ENCODE results near the gene CRACDL. TPM values are rescaled to one million over a fixed set of nuclear protein-coding genes. Genes with fewer than 3 reads are reported as not detected.

The CRACDL gene
- total RNA-seq, 1 donor: not detected

DNA sequence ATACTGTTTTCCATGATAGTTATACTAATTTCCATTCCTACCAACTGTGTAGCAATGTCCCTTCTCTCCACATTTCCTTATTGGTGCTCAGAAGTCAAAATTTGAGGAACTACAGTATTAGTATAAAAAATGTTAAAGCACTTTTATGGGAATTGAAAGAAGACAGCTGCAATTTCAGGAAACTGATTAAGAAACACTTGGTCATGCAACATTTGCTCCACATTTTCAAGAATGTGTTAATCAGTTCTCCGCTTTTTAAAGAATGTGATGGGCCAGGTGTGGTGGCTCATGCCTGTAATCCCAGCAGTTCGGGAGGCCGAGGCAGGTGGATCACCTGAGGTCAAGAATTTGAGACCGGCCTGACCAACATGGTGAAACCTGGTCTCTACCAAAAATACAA is 171.5 kb downstream of the CRACDL start:
- no peaks in the 10 kb centered on the region for H3K79me2 ChIP-seq (ENCODE audit: insufficient read depth, low read length)
- H3K4me1 ChIP-seq (ENCODE audit: insufficient read depth, low read length): peaks cover 11% of the 10 kb centered on the region
- no peaks in the 10 kb centered on the region for H4K20me1 ChIP-seq (ENCODE audit: insufficient read depth, low read length)

GRCh38 chr2:98763209-98763951 is 172.6 kb downstream of the CRACDL start:
- H2AFZ ChIP-seq (ENCODE audit: low read length): no peak overlapping the region
- H3K9me3 ChIP-seq (ENCODE audit: low read depth, low read length): no peaks in the 10 kb centered on the region
- H4K20me1 ChIP-seq (ENCODE audit: insufficient read depth, low read length): no peaks in the 10 kb centered on the region
- H3K4me2 ChIP-seq (ENCODE audit: insufficient read depth, low read length): no peak overlapping the region
- no peak for TF ChIP-seq CTCF (IDR thresholded peaks at IDR 0.05; ENCODE audit: extremely low read depth, low read depth, low read length)
- H3K79me2 ChIP-seq (ENCODE audit: insufficient read depth, low read length): no peaks in the 10 kb centered on the region
- no peak overlapping the region for H3K4me3 ChIP-seq (ENCODE audit: insufficient read depth, low read length)
- DNase-seq (ENCODE audit: insufficient read length, low spot score, missing footprints): no peak
- H3K4me1 ChIP-seq (ENCODE audit: insufficient read depth, low read length): peaks cover 5% of the 10 kb centered on the region
- H3K27ac ChIP-seq (ENCODE audit: low read depth, low read length): no peak overlapping the region
- no peaks in the 10 kb centered on the region for H3K36me3 ChIP-seq (ENCODE audit: insufficient read depth, low read length)
- H3K27me3 ChIP-seq (ENCODE audit: insufficient read depth, low read length): peaks cover 8% of the 10 kb centered on the region

More for the DNA sequence above, 171.5 kb downstream of the CRACDL start:
- Histone ChIP-seq H3K9me3 (ENCODE audit: low read depth, low read length) (no peaks in the 10 kb centered on the region), H3K27ac (ENCODE audit: low read depth, low read length) (no peak overlapping the region), H3K4me2 (ENCODE audit: insufficient read depth, low read length) (no peak overlapping the region), H2AFZ (ENCODE audit: low read length) (no peak overlapping the region), H3K36me3 (ENCODE audit: insufficient read depth, low read length) (no peaks in the 10 kb centered on the region), H3K27me3 (ENCODE audit: insufficient read depth, low read length) (peaks cover 8% of the 10 kb centered on the region), H3K4me3 (ENCODE audit: insufficient read depth, low read length) (no peak overlapping the region)
- DNase-seq (ENCODE audit: insufficient read length, low spot score, missing footprints): no peak
- TF ChIP-seq CTCF (IDR thresholded peaks at IDR 0.05; ENCODE audit: extremely low read depth, low read depth, low read length): no peak

GRCh38 chr2:98761909-98762308 is 174.1 kb downstream of the CRACDL start:
- Histone ChIP-seq H3K27ac (ENCODE audit: low read depth, low read length) (no peak overlapping the region), H2AFZ (ENCODE audit: low read length) (no peak overlapping the region), H3K4me3 (ENCODE audit: insufficient read depth, low read length) (no peak overlapping the region), H3K4me1 (ENCODE audit: insufficient read depth, low read length) (peaks cover 11% of the 10 kb centered on the region), H4K20me1 (ENCODE audit: insufficient read depth, low read length) (no peaks in the 10 kb centered on the region), H3K79me2 (ENCODE audit: insufficient read depth, low read length) (no peaks in the 10 kb centered on the region), H3K27me3 (ENCODE audit: insufficient read depth, low read length) (peaks cover 8% of the 10 kb centered on the region), H3K9me3 (ENCODE audit: low read depth, low read length) (no peaks in the 10 kb centered on the region), H3K36me3 (ENCODE audit: insufficient read depth, low read length) (no peaks in the 10 kb centered on the region), H3K4me2 (ENCODE audit: insufficient read depth, low read length) (no peak overlapping the region)
- DNase-seq (ENCODE audit: insufficient read length, low spot score, missing footprints): no peak
- no peak for TF ChIP-seq CTCF (IDR thresholded peaks at IDR 0.05; ENCODE audit: extremely low read depth, low read depth, low read length)

DNA sequence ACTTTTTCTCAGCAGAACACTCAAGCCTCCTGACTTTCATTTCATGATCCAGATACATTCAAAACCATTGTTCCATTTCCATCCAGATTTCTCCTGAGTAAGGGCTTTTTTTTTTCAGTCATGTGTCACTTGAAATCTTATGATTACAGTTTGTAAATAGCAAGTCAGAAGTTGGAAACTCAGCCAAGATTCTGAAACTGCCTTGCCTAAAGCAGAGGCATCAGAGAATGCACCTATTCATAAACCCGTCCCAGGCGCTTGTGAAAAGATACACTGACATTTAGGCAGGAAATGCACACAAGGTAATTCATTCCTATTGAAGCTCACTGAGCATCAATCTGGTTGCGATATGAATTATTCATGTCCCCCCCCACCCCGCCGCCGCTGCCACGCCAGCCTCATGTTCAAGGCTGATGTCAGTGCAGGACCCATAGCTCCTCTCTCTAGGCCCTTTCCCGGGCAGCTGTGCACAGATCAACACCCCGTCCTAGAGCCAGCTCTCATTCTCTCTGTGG is 174.7 kb downstream of the CRACDL start:
- H3K36me3 ChIP-seq (ENCODE audit: insufficient read depth, low read length): no peaks in the 10 kb centered on the region
- no peaks in the 10 kb centered on the region for H3K79me2 ChIP-seq (ENCODE audit: insufficient read depth, low read length)
- no peaks in the 10 kb centered on the region for H4K20me1 ChIP-seq (ENCODE audit: insufficient read depth, low read length)
- peaks cover 11% of the 10 kb centered on the region for H3K4me1 ChIP-seq (ENCODE audit: insufficient read depth, low read length)
- no peak overlapping the region for H3K4me2 ChIP-seq (ENCODE audit: insufficient read depth, low read length)
- H2AFZ ChIP-seq (ENCODE audit: low read length): no peak overlapping the region
- DNase-seq (ENCODE audit: insufficient read length, low spot score, missing footprints): no peak
- H3K27me3 ChIP-seq (ENCODE audit: insufficient read depth, low read length): peaks cover 8% of the 10 kb centered on the region
- H3K9me3 ChIP-seq (ENCODE audit: low read depth, low read length): no peaks in the 10 kb centered on the region
- H3K27ac ChIP-seq (ENCODE audit: low read depth, low read length): no peak overlapping the region
- TF ChIP-seq CTCF (IDR thresholded peaks at IDR 0.05; ENCODE audit: extremely low read depth, low read depth, low read length): no peak
- no peak overlapping the region for H3K4me3 ChIP-seq (ENCODE audit: insufficient read depth, low read length)

Measured in osteoblast (primary cell).